GM12878 (cell line): Measurements from ENCODE around the gene HECTD2. TPM values are rescaled to one million over a fixed set of nuclear protein-coding genes. Genes with fewer than 3 reads are reported as not detected.

Experiments used
- ATAC-seq: fragments of 200-7000 bp; cut with Tn5 transposase; 3 replicates; pipeline ENCODE4 v1.9.1; 2020; ENCODE audit warnings: mild to moderate bottlenecking, moderate library complexity
- BruUV-seq: library from RNA; stranded (reverse); fragments of 400-500 nt; replicated peaks from 2 replicates; lab custom pipeline; 2021; lab: Mats Ljungman, UMichigan
- CTCF ChIA-PET: fragments of 300-600 bp; sonication (Branson Sonifier 250); formaldehyde crosslinking; extraction: SDS; loops from one replicate; lab custom pipeline; 2021; ENCODE audit warnings: inconsistent platforms; lab: Yijun Ruan, JAX
- POLR2A ChIA-PET: fragments of 350-600 bp; formaldehyde crosslinking; extraction: SDS; loops from one replicate; lab custom pipeline; 2021; ENCODE audit warnings: inconsistent platforms; lab: Charles Lee
- RAD21 ChIA-PET: fragments of 300-600 bp; sonication (Branson Sonifier 250); formaldehyde crosslinking; loops from one replicate; lab custom pipeline; 2023; ENCODE audit warnings: antibody characterized with exemption; ENCODE audit not compliant: unreplicated experiment; lab: Charles Lee
- SMC1A ChIA-PET: fragments of 300-600 bp; sonication (Branson Sonifier 250); formaldehyde crosslinking; loops from one replicate; lab custom pipeline; 2023; ENCODE audit not compliant: unreplicated experiment, uncharacterized antibody; lab: Charles Lee
- DNase-seq: peaks from one replicate; pipeline ENCODE4 v3.0.0-alpha.2; 2011; ENCODE audit warnings: low read depth, low spot score
- FAIRE-seq: peaks from 3 replicates; lab custom pipeline; 2011; peaks lifted over from hg19 to GRCh38; lab: Jason Lieb, UNC
- H2AFZ ChIP-seq: 2 replicates; pipeline ENCODE4 v1.6.0; 2011; ENCODE audit warnings: low read depth, low read length, control low read depth; ENCODE audit not compliant: control insufficient read depth
- H3K27ac ChIP-seq: 2 replicates; pipeline ENCODE4 v1.5.1; 2011; ENCODE audit warnings: control low read depth; ENCODE audit not compliant: control insufficient read depth, insufficient read depth
- H3K27me3 ChIP-seq, 2 experiments: replicated peaks in 1 of 2; 2 replicates each; pipeline versions ENCODE4 v1.6.0 to v1.6.1; 2011; ENCODE audit warnings: low read length in 1 of 2; ENCODE audit not compliant: control insufficient read depth in 2 of 2, insufficient read depth in 2 of 2
- H3K36me3 ChIP-seq, 2 experiments: 2 replicates each; pipeline ENCODE4 v1.5.1; 2011; ENCODE audit warnings: low read length in 1 of 2; ENCODE audit not compliant: control insufficient read depth in 2 of 2, insufficient read depth in 2 of 2
- H3K4me1 ChIP-seq: 2 replicates; pipeline ENCODE4 v1.6.1; 2011; ENCODE audit warnings: mild to moderate bottlenecking, low read length, moderate library complexity, mixed read lengths; ENCODE audit not compliant: control insufficient read depth, insufficient read depth
- H3K4me2 ChIP-seq: 2 replicates; pipeline ENCODE4 v1.6.0; 2011; ENCODE audit warnings: control low read depth; ENCODE audit not compliant: control insufficient read depth, insufficient read depth
- H3K4me3 ChIP-seq: fragments of 200-600 bp; sonication (generic); 2 replicates; pipeline ENCODE4 v1.5.1; 2016
- H3K79me2 ChIP-seq: 2 replicates; pipeline ENCODE4 v1.6.0; 2011; ENCODE audit warnings: low read length; ENCODE audit not compliant: control insufficient read depth, insufficient read depth
- H3K9ac ChIP-seq: 2 replicates; pipeline ENCODE4 v1.8.0; 2011; ENCODE audit warnings: low read length, control low read depth, mixed read lengths; ENCODE audit not compliant: control insufficient read depth, insufficient read depth
- H3K9me3 ChIP-seq: replicated peaks from 3 replicates; pipeline ENCODE4 v1.5.1; 2011; ENCODE audit warnings: mild to moderate bottlenecking, low read length; ENCODE audit not compliant: control insufficient read depth, insufficient read depth
- H4K20me1 ChIP-seq: 2 replicates; pipeline ENCODE4 v1.6.0; 2011; ENCODE audit not compliant: control insufficient read depth, insufficient read depth
- BCL3 ChIP-seq: IDR thresholded peaks from 2 replicates; pipeline ENCODE4 v1.6.1; 2011; ENCODE audit warnings: borderline replicate concordance, low read depth, mild to moderate bottlenecking, moderate library complexity, low read length; ENCODE audit not compliant: insufficient read depth, poor library complexity, severe bottlenecking
- BCLAF1 ChIP-seq: fragments of 450-650 bp; IDR thresholded peaks from 2 replicates; pipeline ENCODE4 v1.6.1; 2017; ENCODE audit warnings: antibody characterized with exemption, mild to moderate bottlenecking, moderate library complexity
- BRCA1 ChIP-seq: IDR thresholded peaks from 2 replicates; pipeline ENCODE4 v1.6.1; 2011; ENCODE audit warnings: low read depth, low read length, improper control_type of control experiment
- CBX5 ChIP-seq: sonication (generic); IDR thresholded peaks from 2 replicates; pipeline ENCODE4 v1.6.1; 2016; ENCODE audit warnings: low read depth, moderate library complexity, mild to moderate bottlenecking, inconsistent platforms
- CHD1 ChIP-seq: IDR thresholded peaks from 2 replicates; pipeline ENCODE4 v1.6.1; 2012; ENCODE audit warnings: low read depth, low read length, improper control_type of control experiment
- KDM1A ChIP-seq: fragments of 200-600 bp; sonication (generic); IDR thresholded peaks from 2 replicates; pipeline ENCODE4 v1.6.1; 2016; ENCODE audit warnings: borderline replicate concordance
- MEF2A ChIP-seq: IDR thresholded peaks from 2 replicates; pipeline ENCODE4 v1.6.1; 2011; ENCODE audit warnings: low read depth, mild to moderate bottlenecking, low read length, moderate library complexity; ENCODE audit not compliant: insufficient read depth
- MXI1 ChIP-seq: fragments of 150-350 bp; IDR thresholded peaks from 2 replicates; pipeline ENCODE4 v1.6.1; 2011; ENCODE audit warnings: low read depth, mild to moderate bottlenecking, inconsistent platforms, low read length, improper control_type of control experiment
- MYB ChIP-seq: fragments of 150-350 bp; IDR thresholded peaks from 2 replicates; pipeline ENCODE4 v1.6.1; 2014; ENCODE audit warnings: mild to moderate bottlenecking, low read depth, low read length, borderline replicate concordance
- NFXL1 ChIP-seq: fragments of 450-650 bp; IDR thresholded peaks from 2 replicates; pipeline ENCODE4 v1.6.1; 2017; ENCODE audit warnings: antibody characterized with exemption, mild to moderate bottlenecking, borderline replicate concordance
- NR2C1 ChIP-seq: fragments of 450-650 bp; IDR thresholded peaks from 2 replicates; pipeline ENCODE4 v1.6.1; 2017; ENCODE audit warnings: antibody characterized with exemption, mild to moderate bottlenecking, moderate library complexity
- NR2F1 ChIP-seq: fragments of 450-650 bp; conservative IDR thresholded peaks from 2 replicates; pipeline ENCODE4 v1.6.1; 2017; ENCODE audit warnings: mild to moderate bottlenecking
- SIX5 ChIP-seq: IDR thresholded peaks from 2 replicates; pipeline ENCODE4 v1.6.1; 2011; ENCODE audit warnings: mild to moderate bottlenecking, low read depth, low read length, moderate library complexity; ENCODE audit not compliant: severe bottlenecking
- SPI1 ChIP-seq: IDR thresholded peaks from 2 replicates; pipeline ENCODE4 v1.6.1; 2011; ENCODE audit warnings: low read depth, mild to moderate bottlenecking, low read length, moderate library complexity, borderline replicate concordance; ENCODE audit not compliant: insufficient read depth
- WGBS: methylation state at CpG from one replicate; pipeline ENCODE4 v1.1.6; 2016; ENCODE audit warnings: low lambda C conversion rate; ENCODE audit not compliant: insufficient replicate concordance, insufficient coverage; ENCODE audit errors: missing lambda C conversion rate; 5-methylcytosine and 5-hydroxymethylcytosine counted together
- in situ Hi-C: fragments of 300-500 bp; cut with MboI; formaldehyde crosslinking; loops from 9 replicates; pipeline ENCODE4 v1.14.3; 2018; ENCODE audit warnings: mixed read lengths
- intact Hi-C: fragments of 100-400 bp; cut with micrococcal nuclease; formaldehyde crosslinking; loops from one replicate; pipeline ENCODE4 v1.14.2; 2022; ENCODE audit not compliant: unreplicated experiment
- polyA plus RNA-seq, 11 experiments: library from polyadenylated mRNA; depleted of rRNA in 4 of 11; unstranded in 6 of 11; stranded (reverse) in 5 of 11; fragments of >200 nt; fragmentation: Nextera tagmentation in 4 of 11; fragmentation: Illumina TruSeq in 1 of 11; extraction: Ambion mirVana in 4 of 11; extraction: Trizol in 1 of 11; gene quantifications; 1 replicate in 1 of 11; 2 replicates in 10 of 11; pipeline versions ENCODE4 v1.2.1 to v1.2.3, GENCODE V29; 2011 to 2016; ENCODE audit warnings: inconsistent platforms in 2 of 11, missing spikeins in 2 of 11, low read depth in 1 of 11
- total RNA-seq, 4 experiments: library from RNA; depleted of rRNA in 3 of 4; stranded (reverse); fragments of >200 nt in 3 of 4; fragmentation: Illumina TruSeq in 1 of 4; extraction: Trizol in 1 of 4; gene quantifications; 2 replicates each; pipeline versions ENCODE4 v1.2.1 to v1.2.3, GENCODE V29; 2013 to 2021
- TF ChIP-seq, protein P1 (sequence below): fragments of 450-650 bp; formaldehyde crosslinking; IDR thresholded peaks from 2 replicates; pipeline ENCODE4 v1.5.0; 2022; ENCODE audit warnings: mild to moderate bottlenecking, missing genetic modification characterization
- TF ChIP-seq, protein P2 (sequence below): fragments of 450-650 bp; IDR thresholded peaks from 2 replicates; pipeline ENCODE4 v1.6.1; 2017; ENCODE audit warnings: borderline replicate concordance

HECTD2 gene
- total and polyA plus RNA-seq, 10 of the 15 experiments (the other 5 are each of a cell fraction or from before 2014, with no cell fraction given), result 0.87 to 3.0 (median 1.7) TPM

DNA sequence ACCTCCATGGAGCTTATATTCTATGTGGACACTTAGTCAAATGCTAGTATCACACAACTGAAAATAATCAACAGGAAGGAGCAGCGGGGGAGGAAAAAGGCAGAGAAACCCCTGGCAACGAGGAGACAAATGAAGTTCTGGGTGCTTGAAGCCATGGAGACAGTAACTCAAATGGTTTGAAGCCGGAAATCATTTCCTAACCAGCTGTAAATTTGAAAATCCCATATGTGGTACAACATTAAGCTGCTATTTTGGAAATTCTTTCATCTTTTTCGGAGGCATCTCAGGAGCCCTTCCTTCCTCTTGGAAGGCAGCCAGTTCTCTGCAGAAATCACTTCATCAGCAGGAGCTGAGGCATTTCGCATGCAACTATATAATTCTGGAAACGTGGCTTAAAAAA lies 131.3 kb downstream of the HECTD2 start:
- POLR2A ChIA-PET, result no interaction called here
- Histone ChIP-seq H3K4me3 (no peak overlapping the region), H3K79me2 (no peaks in the 10 kb centered on the region), H2AFZ (no peak overlapping the region), H3K27ac (no peak overlapping the region), H4K20me1 (no peaks in the 10 kb centered on the region), H3K4me1 (peaks cover 5% of the 10 kb centered on the region; the same call in 1 of the 2 replicates), H3K9me3 (no peaks in the 10 kb centered on the region), H3K27me3 (no peaks in the 10 kb centered on the region), H3K36me3 (no peaks in the 10 kb centered on the region), H3K9ac (no peak overlapping the region), H3K4me2 (no peak overlapping the region)
- WGBS, result 11% methylated on average over 6 of the region's 6 CpGs
- no peak for FAIRE-seq
- DNase-seq, result no peak
- ATAC-seq, result no peak
- RAD21 ChIA-PET, result no interaction called here
- CTCF ChIA-PET, result no interaction called here
- SMC1A ChIA-PET, result interaction anchor here (0.6 to 1.0 kb wide), 2 partner anchors 72 to 909 kb away, joined by 3 read pairs; no protein-coding TSS in a partner anchor
- no TSS peak for BruUV-seq
- intact Hi-C loops, result no loop called here
- in situ Hi-C loops, result no loop called here
- TF ChIP-seq SPI1 (no peak), CBX5 (no peak), NFXL1 (no peak), BCLAF1 (no peak), BRCA1 (no peak), KDM1A (no peak), BCL3 (no peak), MEF2A (no peak), NR2F1 (no peak), CHD1 (no peak), SIX5 (no peak), NR2C1 (no peak), MXI1 (no peak), MYB (no peak)
- TF ChIP-seq, protein P1, sequence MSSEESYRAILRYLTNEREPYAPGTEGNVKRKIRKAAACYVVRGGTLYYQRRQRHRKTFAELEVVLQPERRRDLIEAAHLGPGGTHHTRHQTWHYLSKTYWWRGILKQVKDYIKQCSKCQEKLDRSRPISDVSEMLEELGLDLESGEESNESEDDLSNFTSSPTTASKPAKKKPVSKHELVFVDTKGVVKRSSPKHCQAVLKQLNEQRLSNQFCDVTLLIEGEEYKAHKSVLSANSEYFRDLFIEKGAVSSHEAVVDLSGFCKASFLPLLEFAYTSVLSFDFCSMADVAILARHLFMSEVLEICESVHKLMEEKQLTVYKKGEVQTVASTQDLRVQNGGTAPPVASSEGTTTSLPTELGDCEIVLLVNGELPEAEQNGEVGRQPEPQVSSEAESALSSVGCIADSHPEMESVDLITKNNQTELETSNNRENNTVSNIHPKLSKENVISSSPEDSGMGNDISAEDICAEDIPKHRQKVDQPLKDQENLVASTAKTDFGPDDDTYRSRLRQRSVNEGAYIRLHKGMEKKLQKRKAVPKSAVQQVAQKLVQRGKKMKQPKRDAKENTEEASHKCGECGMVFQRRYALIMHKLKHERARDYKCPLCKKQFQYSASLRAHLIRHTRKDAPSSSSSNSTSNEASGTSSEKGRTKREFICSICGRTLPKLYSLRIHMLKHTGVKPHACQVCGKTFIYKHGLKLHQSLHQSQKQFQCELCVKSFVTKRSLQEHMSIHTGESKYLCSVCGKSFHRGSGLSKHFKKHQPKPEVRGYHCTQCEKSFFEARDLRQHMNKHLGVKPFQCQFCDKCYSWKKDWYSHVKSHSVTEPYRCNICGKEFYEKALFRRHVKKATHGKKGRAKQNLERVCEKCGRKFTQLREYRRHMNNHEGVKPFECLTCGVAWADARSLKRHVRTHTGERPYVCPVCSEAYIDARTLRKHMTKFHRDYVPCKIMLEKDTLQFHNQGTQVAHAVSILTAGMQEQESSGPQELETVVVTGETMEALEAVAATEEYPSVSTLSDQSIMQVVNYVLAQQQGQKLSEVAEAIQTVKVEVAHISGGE, result no peak
- TF ChIP-seq, protein P2, sequence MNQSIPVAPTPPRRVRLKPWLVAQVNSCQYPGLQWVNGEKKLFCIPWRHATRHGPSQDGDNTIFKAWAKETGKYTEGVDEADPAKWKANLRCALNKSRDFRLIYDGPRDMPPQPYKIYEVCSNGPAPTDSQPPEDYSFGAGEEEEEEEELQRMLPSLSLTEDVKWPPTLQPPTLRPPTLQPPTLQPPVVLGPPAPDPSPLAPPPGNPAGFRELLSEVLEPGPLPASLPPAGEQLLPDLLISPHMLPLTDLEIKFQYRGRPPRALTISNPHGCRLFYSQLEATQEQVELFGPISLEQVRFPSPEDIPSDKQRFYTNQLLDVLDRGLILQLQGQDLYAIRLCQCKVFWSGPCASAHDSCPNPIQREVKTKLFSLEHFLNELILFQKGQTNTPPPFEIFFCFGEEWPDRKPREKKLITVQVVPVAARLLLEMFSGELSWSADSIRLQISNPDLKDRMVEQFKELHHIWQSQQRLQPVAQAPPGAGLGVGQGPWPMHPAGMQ, result no peak
